ENCODE results near the gene L3MBTL4.

DNA sequence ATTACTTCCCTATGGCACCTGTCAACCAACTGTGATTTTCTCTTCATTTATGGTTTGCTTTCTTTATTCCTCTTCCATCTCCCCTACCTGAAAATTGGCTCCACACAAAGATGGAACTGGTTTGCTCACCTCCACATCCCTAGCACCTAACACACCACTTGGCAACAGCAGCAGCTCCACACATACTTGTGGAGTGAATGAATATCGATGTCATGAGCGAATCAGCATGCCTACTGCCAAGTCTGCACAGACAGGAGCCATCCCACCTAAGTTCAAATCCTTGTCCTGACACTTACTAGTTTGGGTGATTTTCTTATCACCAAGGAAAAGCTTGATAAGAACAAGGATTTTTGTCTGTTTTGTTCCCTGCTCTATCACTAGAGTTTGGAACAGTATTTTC lies 328.0 kb downstream of the L3MBTL4 start:
- TF ChIP-seq, protein P1, sequence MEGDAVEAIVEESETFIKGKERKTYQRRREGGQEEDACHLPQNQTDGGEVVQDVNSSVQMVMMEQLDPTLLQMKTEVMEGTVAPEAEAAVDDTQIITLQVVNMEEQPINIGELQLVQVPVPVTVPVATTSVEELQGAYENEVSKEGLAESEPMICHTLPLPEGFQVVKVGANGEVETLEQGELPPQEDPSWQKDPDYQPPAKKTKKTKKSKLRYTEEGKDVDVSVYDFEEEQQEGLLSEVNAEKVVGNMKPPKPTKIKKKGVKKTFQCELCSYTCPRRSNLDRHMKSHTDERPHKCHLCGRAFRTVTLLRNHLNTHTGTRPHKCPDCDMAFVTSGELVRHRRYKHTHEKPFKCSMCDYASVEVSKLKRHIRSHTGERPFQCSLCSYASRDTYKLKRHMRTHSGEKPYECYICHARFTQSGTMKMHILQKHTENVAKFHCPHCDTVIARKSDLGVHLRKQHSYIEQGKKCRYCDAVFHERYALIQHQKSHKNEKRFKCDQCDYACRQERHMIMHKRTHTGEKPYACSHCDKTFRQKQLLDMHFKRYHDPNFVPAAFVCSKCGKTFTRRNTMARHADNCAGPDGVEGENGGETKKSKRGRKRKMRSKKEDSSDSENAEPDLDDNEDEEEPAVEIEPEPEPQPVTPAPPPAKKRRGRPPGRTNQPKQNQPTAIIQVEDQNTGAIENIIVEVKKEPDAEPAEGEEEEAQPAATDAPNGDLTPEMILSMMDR (conservative IDR thresholded peaks at IDR 0.05), result no peak
- TF ChIP-seq EZH2 (IDR thresholded peaks at IDR 0.05; ENCODE audit: low read depth), result no peak
